Small intestine (tissue), 7 donors: ENCODE data around the gene TUT4. TPM values are rescaled to one million over a fixed set of nuclear protein-coding genes. Genes with fewer than 3 reads are reported as not detected.

Experiments used
- DNase-seq, 2 donors: peaks; one replicate each; pipeline versions ENCODE4 v3.0.0 to v3.0.0-alpha.2; 2013
- FAIRE-seq: peaks from 2 replicates; lab custom pipeline; 2012; peaks lifted over from hg19 to GRCh38; lab: Jason Lieb, UNC
- H3K27ac ChIP-seq, 3 donors: one replicate each; pipeline ENCODE4 v1.5.1; 2013; ENCODE audit warnings: low read length in 2 of 3, mild to moderate bottlenecking in 2 of 3, control low read depth in 1 of 3, inconsistent platforms in 1 of 3, low read depth in 1 of 3, moderate library complexity in 1 of 3
- H3K27me3 ChIP-seq, 3 donors: one replicate each; pipeline ENCODE4 v1.6.1; 2013; ENCODE audit warnings: low read length in 3 of 3, inconsistent platforms in 1 of 3; ENCODE audit not compliant: control insufficient read depth in 3 of 3, insufficient read depth in 3 of 3
- H3K36me3 ChIP-seq, 3 donors: one replicate each; pipeline ENCODE4 v1.6.1; 2013; ENCODE audit warnings: low read length in 3 of 3, inconsistent platforms in 1 of 3, low read depth in 1 of 3, mild to moderate bottlenecking in 1 of 3, moderate library complexity in 1 of 3; ENCODE audit not compliant: control insufficient read depth in 3 of 3, insufficient read depth in 2 of 3
- H3K4me1 ChIP-seq, 3 donors: one replicate each; pipeline ENCODE4 v1.6.1; 2013; ENCODE audit warnings: low read length in 2 of 3, inconsistent platforms in 1 of 3, low read depth in 1 of 3, mild to moderate bottlenecking in 1 of 3, moderate library complexity in 1 of 3; ENCODE audit not compliant: control insufficient read depth in 3 of 3, insufficient read depth in 2 of 3
- H3K4me3 ChIP-seq, 3 donors: one replicate each; pipeline ENCODE4 v1.5.1; 2013; ENCODE audit warnings: low read length in 3 of 3, control low read depth in 1 of 3, inconsistent platforms in 1 of 3, low read depth in 1 of 3, mild to moderate bottlenecking in 1 of 3, moderate library complexity in 1 of 3
- H3K9me3 ChIP-seq, 2 donors: one replicate each; pipeline ENCODE4 v1.6.1; 2013; ENCODE audit warnings: low read depth in 1 of 2, low read length in 1 of 2; ENCODE audit not compliant: control insufficient read depth in 2 of 2, insufficient read depth in 1 of 2
- WGBS, 3 donors: extraction: QIAGEN DNeasy Blood & Tissue Kit; methylation state at CpG; one replicate each; pipeline ENCODE4 v1.1.7; 2013; 5-methylcytosine and 5-hydroxymethylcytosine counted together
- polyA plus RNA-seq, 4 donors: library from polyadenylated mRNA; stranded (reverse) in 3 of 4; unstranded in 1 of 4; fragments of 200-250 nt in 3 of 4; fragments of 120-200 nt in 1 of 4; gene quantifications; one replicate each; pipeline versions ENCODE4 v1.2.1 to v1.2.3, GENCODE V29; 2013
- donor health status: healthy with polysubstance abuse.
- donor health status: control.
- donor health status: control.
- donor health status: Bipolar disorder and iron deficiency.
- donor health status: healthy.

The TUT4 gene
- polyA plus RNA-seq, 4 donors: 2.9 to 69.3 (median 7.0) TPM

- H3K4me1 ChIP-seq: no peaks in the 10 kb centered on the region
- no peaks in the 10 kb centered on the region for H3K9me3 ChIP-seq
- H3K27me3 ChIP-seq: no peaks in the 10 kb centered on the region
- no peak overlapping the region for H3K27ac ChIP-seq
- no peak overlapping the region for H3K4me3 ChIP-seq
- WGBS, 3 donors: 91 to 95% (median 94%) methylated on average over 5 of the region's 5 CpGs
- H3K36me3 ChIP-seq: peaks cover 0 to 10% (median 2%) of the 10 kb centered on the region in 3 donors
- DNase-seq: no peak
- FAIRE-seq: no peak
Observed at GRCh38 chr1:52393174-52393573, 159.7 kb downstream of the TUT4 start.

DNA sequence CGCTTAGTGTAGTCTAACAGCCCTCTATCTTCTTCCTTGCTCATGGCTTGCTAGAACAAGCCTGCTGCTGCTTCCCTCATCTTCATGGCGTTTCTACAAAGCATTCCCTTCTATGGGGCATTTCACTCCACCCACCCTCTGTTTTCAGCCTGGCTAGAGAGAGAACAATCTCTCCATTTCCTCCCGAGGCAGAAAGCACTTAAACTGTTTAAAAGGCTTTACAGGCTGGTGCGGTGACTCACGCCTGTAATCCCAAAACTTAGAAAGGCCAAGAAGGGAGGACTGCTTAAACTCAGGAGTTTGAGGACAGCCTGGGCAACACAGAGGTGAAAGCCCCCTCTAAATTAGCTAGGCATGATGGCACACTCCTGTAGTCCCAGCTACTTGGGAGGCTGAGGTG, 166.4 kb downstream of the TUT4 start:
- WGBS, 3 donors: 89 to 93% (median 91%) methylated on average over 5 of the region's 5 CpGs
- FAIRE-seq: no peak
- DNase-seq: no peak
- H3K4me3 ChIP-seq: no peak overlapping the region
- peaks cover 0 to 29% (median 4%) of the 10 kb centered on the region in 3 donors for H3K36me3 ChIP-seq
- no peaks in the 10 kb centered on the region for H3K27me3 ChIP-seq
- no peak overlapping the region for H3K27ac ChIP-seq
- H3K9me3 ChIP-seq: no peaks in the 10 kb centered on the region
- H3K4me1 ChIP-seq: no peaks in the 10 kb centered on the region

GRCh38 chr1:52385376-52385775, 167.5 kb downstream of the TUT4 start:
- Histone ChIP-seq H3K27ac (no peak overlapping the region), H3K9me3 (no peaks in the 10 kb centered on the region), H3K36me3 (peaks cover 0 to 30% (median 6%) of the 10 kb centered on the region in 3 donors), H3K4me1 (no peaks in the 10 kb centered on the region), H3K4me3 (no peak overlapping the region), H3K27me3 (no peaks in the 10 kb centered on the region)
- DNase-seq: no peak
- 94 to 96% (median 96%) methylated on average over 3 of the region's 3 CpGs for WGBS, 3 donors
- FAIRE-seq: no peak

Other genes with a start within 250 kb of the TUT4 start
- 10 to 100 TPM; 17.3 to 21.9 (median 18.3) TPM for gene CC2D1B, start 186.9 kb downstream of the TUT4 start, polyA plus RNA-seq
- 1 to 10 TPM in 3 of 4 donors, under 1 TPM in 1; 0.22 to 5.3 (median 3.2) TPM for gene ORC1, start 148.7 kb downstream of the TUT4 start, polyA plus RNA-seq
- 10 to 100 TPM; 11.6 to 55.6 (median 24.4) TPM for gene PRPF38A, start 148.5 kb downstream of the TUT4 start, polyA plus RNA-seq
- gene GPX7, start 49.3 kb upstream of the TUT4 start, polyA plus RNA-seq: 10 to 100 TPM in 1 of 4 donors, 1 to 10 TPM in 2, not detected in 1; 1.9 to 40.5 (median 4.1) TPM
- gene SHISAL2A, start 80.1 kb upstream of the TUT4 start, polyA plus RNA-seq: under 1 TPM in 2 of 4 donors, not detected in 2; 0.35 to 0.45 TPM
- 10 to 100 TPM; 11.6 to 21.2 (median 13.9) TPM for gene COA7, start 145.3 kb upstream of the TUT4 start, polyA plus RNA-seq
- 10 to 100 TPM in 1 of 4 donors, 1 to 10 TPM in 3; 3.6 to 11.6 (median 5.6) TPM for gene ZYG11B, start 173.4 kb upstream of the TUT4 start, polyA plus RNA-seq